ENCODE data around the gene SHISAL1. TPM values are rescaled to one million over a fixed set of nuclear protein-coding genes. Genes with fewer than 3 reads are reported as not detected.

SHISAL1 gene
- total RNA-seq, 1 experiment from 2014 or later, result 1.6 TPM

- DNase-seq (ENCODE audit: unreplicated experiment), result no peak
- H3K4me3 Mint-ChIP-seq (ENCODE audit: unreplicated experiment), result no peak overlapping the region
- H3K9me3 Mint-ChIP-seq (ENCODE audit: unreplicated experiment), result no peaks in the 10 kb centered on the region
- peaks cover 13% of the 10 kb centered on the region for H3K27me3 Mint-ChIP-seq (ENCODE audit: insufficient read depth, unreplicated experiment)
- intact Hi-C loops (cut with micrococcal nuclease), result no loop called here
- H3K27ac Mint-ChIP-seq (ENCODE audit: low read depth, unreplicated experiment), result no peak overlapping the region
- no peak for TF ChIP-seq CTCF (IDR thresholded peaks at IDR 0.05; ENCODE audit: unreplicated experiment)
- H3K4me1 Mint-ChIP-seq (ENCODE audit: insufficient read depth, unreplicated experiment), result peaks cover 18% of the 10 kb centered on the region
- BruUV-seq (replicated peaks), result no TSS peak
- ChIA-PET POLR2A (no interaction called here), CTCF (interaction anchor here (0.6 to 1.7 kb wide), 2 partner anchors 245 to 549 kb away, joined by 3 to 4 read pairs; no protein-coding TSS in a partner anchor)
- H3K36me3 Mint-ChIP-seq (ENCODE audit: insufficient read depth, unreplicated experiment), result no peaks in the 10 kb centered on the region
These were observed 18.3 kb upstream of the SHISAL1 start for GRCh38 chr22:44330744-44331660.

GRCh38 chr22:44330188-44330743 lies 17.5 kb upstream of the SHISAL1 start:
- H3K27me3 Mint-ChIP-seq (ENCODE audit: insufficient read depth, unreplicated experiment), result peaks cover 13% of the 10 kb centered on the region

GRCh38 chr22:44329179-44329796 lies 16.5 kb upstream of the SHISAL1 start:
- ChIA-PET CTCF (interaction anchor here (1.7 kb wide), 1 partner anchor 243 kb away, joined by 4 read pairs; no protein-coding TSS in a partner anchor), POLR2A (no interaction called here)
- no peak overlapping the region for H3K27ac Mint-ChIP-seq (ENCODE audit: low read depth, unreplicated experiment)
- H3K4me3 Mint-ChIP-seq (ENCODE audit: unreplicated experiment), result no peak overlapping the region
- peaks cover 13% of the 10 kb centered on the region for H3K27me3 Mint-ChIP-seq (ENCODE audit: insufficient read depth, unreplicated experiment)
- TF ChIP-seq CTCF (IDR thresholded peaks at IDR 0.05; ENCODE audit: unreplicated experiment), result no peak
- no peaks in the 10 kb centered on the region for H3K9me3 Mint-ChIP-seq (ENCODE audit: unreplicated experiment)
- intact Hi-C loops (cut with micrococcal nuclease), result loop anchor here (5.0 kb wide), 2 partner anchors 243 to 247 kb away; no protein-coding TSS in a partner anchor
- BruUV-seq (replicated peaks), result no TSS peak
- DNase-seq (ENCODE audit: unreplicated experiment), result no peak
- H3K36me3 Mint-ChIP-seq (ENCODE audit: insufficient read depth, unreplicated experiment), result no peaks in the 10 kb centered on the region
- H3K4me1 Mint-ChIP-seq (ENCODE audit: insufficient read depth, unreplicated experiment), result peaks cover 22% of the 10 kb centered on the region

More at GRCh38 chr22:44330188-44330743, 17.5 kb upstream of the SHISAL1 start:
- TF ChIP-seq CTCF (IDR thresholded peaks at IDR 0.05; ENCODE audit: unreplicated experiment), result no peak
- POLR2A ChIA-PET, result no interaction called here
- Mint-ChIP-seq H3K36me3 (ENCODE audit: insufficient read depth, unreplicated experiment) (no peaks in the 10 kb centered on the region), H3K4me3 (ENCODE audit: unreplicated experiment) (no peak overlapping the region), H3K4me1 (ENCODE audit: insufficient read depth, unreplicated experiment) (peaks cover 22% of the 10 kb centered on the region), H3K27ac (ENCODE audit: low read depth, unreplicated experiment) (no peak overlapping the region), H3K9me3 (ENCODE audit: unreplicated experiment) (no peaks in the 10 kb centered on the region)
- CTCF ChIA-PET, result interaction anchor here (1.7 kb wide), 1 partner anchor 244 kb away, joined by 4 read pairs; no protein-coding TSS in a partner anchor
- intact Hi-C loops (cut with micrococcal nuclease), result no loop called here
- DNase-seq (ENCODE audit: unreplicated experiment), result no peak
- no TSS peak for BruUV-seq (replicated peaks)

- H3K9me3 Mint-ChIP-seq (ENCODE audit: unreplicated experiment), result peaks cover under 1% of the 10 kb centered on the region
- no peak for TF ChIP-seq CTCF (IDR thresholded peaks at IDR 0.05; ENCODE audit: unreplicated experiment)
- no peak for DNase-seq (ENCODE audit: unreplicated experiment)
- no peaks in the 10 kb centered on the region for H3K36me3 Mint-ChIP-seq (ENCODE audit: insufficient read depth, unreplicated experiment)
- no peak overlapping the region for H3K4me3 Mint-ChIP-seq (ENCODE audit: unreplicated experiment)
- no TSS peak for BruUV-seq (replicated peaks)
- intact Hi-C loops (cut with micrococcal nuclease), result loop anchor here (5.0 kb wide), 2 partner anchors 244 to 246 kb away; no protein-coding TSS in a partner anchor
- H3K4me1 Mint-ChIP-seq (ENCODE audit: insufficient read depth, unreplicated experiment), result peaks cover 22% of the 10 kb centered on the region
- peaks cover 14% of the 10 kb centered on the region for H3K27me3 Mint-ChIP-seq (ENCODE audit: insufficient read depth, unreplicated experiment)
- no peak overlapping the region for H3K27ac Mint-ChIP-seq (ENCODE audit: low read depth, unreplicated experiment)
- POLR2A ChIA-PET, result no interaction called here
- CTCF ChIA-PET, result interaction anchor here (0.5 to 0.6 kb wide), 2 partner anchors 336 to 431 kb away, joined by 3 read pairs; no protein-coding TSS in a partner anchor
These were observed 16.0 kb upstream of the SHISAL1 start for GRCh38 chr22:44328762-44329161.
